ENCODE results near the gene PCAT7. TPM values are rescaled to one million over a fixed set of nuclear protein-coding genes. Genes with fewer than 3 reads are reported as not detected.

The PCAT7 gene
- total and polyA plus RNA-seq, 10 of the 15 experiments (the other 5 are each of a cell fraction or from before 2014, with no cell fraction given) = 0.04 TPM; not detected in 9

- TF ChIP-seq, protein P1, sequence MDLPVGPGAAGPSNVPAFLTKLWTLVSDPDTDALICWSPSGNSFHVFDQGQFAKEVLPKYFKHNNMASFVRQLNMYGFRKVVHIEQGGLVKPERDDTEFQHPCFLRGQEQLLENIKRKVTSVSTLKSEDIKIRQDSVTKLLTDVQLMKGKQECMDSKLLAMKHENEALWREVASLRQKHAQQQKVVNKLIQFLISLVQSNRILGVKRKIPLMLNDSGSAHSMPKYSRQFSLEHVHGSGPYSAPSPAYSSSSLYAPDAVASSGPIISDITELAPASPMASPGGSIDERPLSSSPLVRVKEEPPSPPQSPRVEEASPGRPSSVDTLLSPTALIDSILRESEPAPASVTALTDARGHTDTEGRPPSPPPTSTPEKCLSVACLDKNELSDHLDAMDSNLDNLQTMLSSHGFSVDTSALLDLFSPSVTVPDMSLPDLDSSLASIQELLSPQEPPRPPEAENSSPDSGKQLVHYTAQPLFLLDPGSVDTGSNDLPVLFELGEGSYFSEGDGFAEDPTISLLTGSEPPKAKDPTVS (IDR thresholded peaks at IDR 0.05; ENCODE audit: low read depth, low read length) = no peak
- no peak for TF ChIP-seq CEBPB (IDR thresholded peaks at IDR 0.05; ENCODE audit: borderline replicate concordance in 1 of 2, low read depth in 2 of 2, low read length in 2 of 2)
- TF ChIP-seq GATAD2B (conservative IDR thresholded peaks at IDR 0.05; ENCODE audit: low read depth) = no peak
Observed at GRCh38 chr9:94600258-94600657, 45.4 kb downstream of the PCAT7 start (continued).

DNA sequence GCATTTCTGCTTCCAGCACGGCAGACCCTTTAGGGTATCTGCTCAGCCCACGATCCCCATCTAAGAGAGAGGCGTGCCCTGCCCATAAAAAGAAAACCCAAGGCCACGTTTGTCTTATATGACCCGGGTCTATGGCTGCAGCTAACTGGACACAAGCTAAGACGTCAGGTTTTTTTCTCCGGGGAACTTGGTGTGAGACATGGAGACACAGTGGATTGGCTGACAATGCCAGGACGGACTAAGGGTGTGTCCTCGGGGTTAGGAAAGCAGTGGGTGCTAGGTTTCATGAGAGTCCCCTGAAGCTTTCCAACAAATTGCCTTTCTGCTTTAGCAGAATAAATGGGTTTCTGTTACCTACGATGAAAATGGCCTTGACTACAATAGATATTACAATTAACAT, 45.8 kb downstream of the PCAT7 start:
- RAD21 ChIA-PET (ENCODE audit: unreplicated experiment) = interaction anchor here (2.0 kb wide), 1 partner anchor 46 kb away, joined by 6 read pairs; the partner anchor contains the start of gene PCAT7
- Histone ChIP-seq H4K20me1 (ENCODE audit: control insufficient read depth, insufficient read depth) (no peaks in the 10 kb centered on the region), H3K36me3 (ENCODE audit: control insufficient read depth in 2 of 2, insufficient read depth in 2 of 2, low read length in 1 of 2) (no peaks in the 10 kb centered on the region), H3K27ac (ENCODE audit: control insufficient read depth, insufficient read depth) (no peak overlapping the region), H3K79me2 (ENCODE audit: control insufficient read depth, insufficient read depth, low read length) (no peaks in the 10 kb centered on the region), H2AFZ (ENCODE audit: control insufficient read depth, low read depth, low read length) (no peak overlapping the region), H3K9me3 (replicated peaks; ENCODE audit: control insufficient read depth, insufficient read depth, low read length) (no peaks in the 10 kb centered on the region), H3K9ac (ENCODE audit: control insufficient read depth, insufficient read depth, low read length) (no peak overlapping the region), H3K4me3 (no peak overlapping the region), H3K27me3 (replicated peaks in 1 of 2; ENCODE audit: control insufficient read depth in 2 of 2, insufficient read depth in 2 of 2, low read length in 1 of 2) (no peaks in the 10 kb centered on the region), H3K4me2 (ENCODE audit: control insufficient read depth, insufficient read depth) (no peak overlapping the region), H3K4me1 (ENCODE audit: control insufficient read depth, insufficient read depth, low read length) (no peaks in the 10 kb centered on the region)
- FAIRE-seq (no peak), DNase-seq (ENCODE audit: low read depth, low spot score) (no peak), ATAC-seq (no peak)
- 24% methylated on average over 10 of the region's 10 CpGs for WGBS (ENCODE audit: insufficient coverage, insufficient replicate concordance, low lambda C conversion rate, missing lambda C conversion rate)
- intact Hi-C loops (cut with micrococcal nuclease; ENCODE audit: unreplicated experiment) (no loop called here), in situ Hi-C loops (cut with MboI) (no loop called here)
- CTCF ChIA-PET = interaction anchor here (0.8 to 1.3 kb wide), 4 partner anchors 14 to 46 kb away, joined by 3 to 7 read pairs (median 3); partner anchors contain the start of gene PCAT7
- no TSS peak for BruUV-seq (replicated peaks)
- SMC1A ChIA-PET (ENCODE audit: uncharacterized antibody, unreplicated experiment) = interaction anchor here (0.8 to 1.0 kb wide), 3 partner anchors 19 to 46 kb away, joined by 3 to 4 read pairs (median 3); partner anchors contain the start of gene PCAT7
- POLR2A ChIA-PET = interaction anchor here (0.6 kb wide), 1 partner anchor 316 kb away, joined by 3 read pairs; no protein-coding TSS in a partner anchor
- TF ChIP-seq ZNF207 (IDR thresholded peaks at IDR 0.05; ENCODE audit: borderline replicate concordance) = no peak
- TF ChIP-seq SMAD1 (IDR thresholded peaks at IDR 0.05; ENCODE audit: low read depth, partially characterized antibody) = no peak
- no peak for TF ChIP-seq IKZF2 (IDR thresholded peaks at IDR 0.05)
- TF ChIP-seq PAX8 (IDR thresholded peaks at IDR 0.05) = no peak
- no peak for TF ChIP-seq SREBF2 (IDR thresholded peaks at IDR 0.05; ENCODE audit: low read length)
- TF ChIP-seq NFYB (IDR thresholded peaks at IDR 0.05; ENCODE audit: insufficient read depth, low read depth, low read length) = no peak
- no peak for TF ChIP-seq RELA (IDR thresholded peaks at IDR 0.05; ENCODE audit: borderline replicate concordance, partially characterized antibody)
- TF ChIP-seq, protein P2, sequence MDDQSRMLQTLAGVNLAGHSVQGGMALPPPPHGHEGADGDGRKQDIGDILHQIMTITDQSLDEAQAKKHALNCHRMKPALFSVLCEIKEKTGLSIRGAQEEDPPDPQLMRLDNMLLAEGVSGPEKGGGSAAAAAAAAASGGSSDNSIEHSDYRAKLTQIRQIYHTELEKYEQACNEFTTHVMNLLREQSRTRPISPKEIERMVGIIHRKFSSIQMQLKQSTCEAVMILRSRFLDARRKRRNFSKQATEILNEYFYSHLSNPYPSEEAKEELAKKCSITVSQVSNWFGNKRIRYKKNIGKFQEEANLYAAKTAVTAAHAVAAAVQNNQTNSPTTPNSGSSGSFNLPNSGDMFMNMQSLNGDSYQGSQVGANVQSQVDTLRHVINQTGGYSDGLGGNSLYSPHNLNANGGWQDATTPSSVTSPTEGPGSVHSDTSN (IDR thresholded peaks at IDR 0.05; ENCODE audit: insufficient replicate concordance, low read depth, low read length) = no peak
- no peak for TF ChIP-seq FOXK2 (IDR thresholded peaks at IDR 0.05)
- no peak for TF ChIP-seq KAT2A (conservative IDR thresholded peaks at IDR 0.05; ENCODE audit: control insufficient read depth, low read depth, low read length)
- no peak for TF ChIP-seq USF2 (IDR thresholded peaks at IDR 0.05; ENCODE audit: borderline replicate concordance, low read depth, low read length)
- TF ChIP-seq IRF5 (IDR thresholded peaks at IDR 0.05; ENCODE audit: borderline replicate concordance) = no peak

Measured in GM12878 (cell line).